ENCODE data around the gene ZFP42. TPM values are rescaled to one million over a fixed set of nuclear protein-coding genes. Genes with fewer than 3 reads are reported as not detected.
A peak's percentile ranks its signal among the peaks of the same experiment; 100 is the strongest.

ZFP42 gene
- total and polyA plus RNA-seq, 2 of the 8 experiments (the other 6 are each of a cell fraction or from before 2014, with no cell fraction given): 69.4 to 188 TPM

- TF ChIP-seq PHF8 (conservative IDR thresholded peaks at IDR 0.05; ENCODE audit: low read depth, low read length): peak; percentile 69
- no peak for TF ChIP-seq RXRA (IDR thresholded peaks at IDR 0.05; ENCODE audit: insufficient read depth, low read depth, low read length)
These were observed at the start of gene ZFP42 (continued) for GRCh38 chr4:187995322-187996207.
